Endothelial cell of umbilical vein (primary cell): ENCODE results near the gene HYAL3.
A peak's percentile ranks its signal among the peaks of the same experiment; 100 is the strongest.

Experiments used
- CTCF ChIP-seq, 2 donors: IDR thresholded peaks; 1 replicate in 1 of 2; 2 replicates in 1 of 2; pipeline ENCODE4 v1.5.1; 2011; ENCODE audit warnings: low read length in 2 of 2, mild to moderate bottlenecking in 2 of 2, moderate library complexity in 2 of 2, control low read depth in 1 of 2, inconsistent platforms in 1 of 2, low read depth in 1 of 2; ENCODE audit not compliant: insufficient read depth in 1 of 2; ENCODE audit errors: extremely low read depth in 1 of 2
- EZH2 ChIP-seq: IDR thresholded peaks from 2 replicates; pipeline ENCODE4 v1.6.1; 2012; ENCODE audit warnings: borderline replicate concordance, low read depth, mild to moderate bottlenecking, moderate library complexity, low read length, inconsistent platforms; ENCODE audit not compliant: severe bottlenecking
- GATA2 ChIP-seq: IDR thresholded peaks from 2 replicates; pipeline ENCODE4 v1.7.0; 2011; ENCODE audit warnings: low read depth, mild to moderate bottlenecking, moderate library complexity, mixed read lengths, low read length; ENCODE audit not compliant: insufficient read length, insufficient read depth
- JUN ChIP-seq: IDR thresholded peaks from 2 replicates; pipeline ENCODE4 v1.6.1; 2011; ENCODE audit warnings: borderline replicate concordance, low read depth; ENCODE audit not compliant: insufficient read length, insufficient read depth
- MAX ChIP-seq: IDR thresholded peaks from 2 replicates; pipeline ENCODE4 v1.6.1; 2011; ENCODE audit not compliant: insufficient read depth, insufficient read length
- POLR2A ChIP-seq: IDR thresholded peaks from 2 replicates; pipeline ENCODE4 v1.6.1; 2012; ENCODE audit warnings: low read depth, mild to moderate bottlenecking, control low read depth, low read length
- POLR2AphosphoS5 ChIP-seq: IDR thresholded peaks from 2 replicates; pipeline ENCODE4 v1.6.1; 2012; ENCODE audit warnings: low read depth, mild to moderate bottlenecking, control low read depth, low read length, moderate library complexity; ENCODE audit not compliant: insufficient read depth

DNA sequence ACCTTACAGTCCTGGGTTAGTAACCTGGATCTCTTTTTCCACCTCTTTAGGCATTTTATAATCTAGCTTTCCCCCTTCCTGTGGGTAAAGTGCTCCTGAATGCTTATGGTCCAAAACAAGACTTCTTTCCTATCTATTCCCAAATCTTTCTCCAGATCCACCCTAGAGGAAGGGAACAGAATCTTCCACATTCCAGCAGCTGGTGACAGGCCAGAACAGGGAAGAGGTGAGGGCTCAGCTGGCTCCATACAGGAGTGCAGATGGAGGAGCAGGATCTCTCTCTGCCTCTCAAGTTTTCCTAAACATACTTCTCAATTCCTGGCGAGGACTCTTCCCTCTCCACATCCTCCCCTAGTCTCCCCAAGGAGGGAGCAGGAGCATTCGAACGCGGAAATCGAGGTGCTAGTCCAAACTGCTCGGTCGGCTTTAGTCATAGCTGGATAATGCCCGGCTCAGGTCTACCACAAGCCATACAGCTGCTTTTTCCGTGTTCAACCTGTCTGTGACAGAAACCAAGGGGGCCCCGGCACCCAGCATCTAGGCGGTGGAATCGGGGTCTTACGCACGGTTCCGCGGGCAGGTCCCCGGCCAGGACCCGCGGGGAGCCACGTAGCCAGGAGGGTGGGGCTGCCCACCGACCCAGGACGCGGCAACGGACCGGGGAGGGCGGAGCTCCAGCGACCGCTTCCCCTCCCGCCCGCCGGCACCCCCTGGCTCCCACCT, 37.4 kb upstream of the HYAL3 start:
- TF ChIP-seq CTCF (IDR thresholded peaks at IDR 0.05; ENCODE audit: extremely low read depth in 1 of 2, insufficient read depth in 1 of 2, low read depth in 1 of 2, low read length in 2 of 2) (no peak), POLR2AphosphoS5 (no peak), EZH2 (no peak), MAX (no peak), POLR2A (no peak), GATA2 (peak; percentile 16), JUN (no peak)
